HCT116 (cell line): ENCODE results near the gene CIDEA. TPM values are rescaled to one million over a fixed set of nuclear protein-coding genes. Genes with fewer than 3 reads are reported as not detected.

ENCODE experiments used
- ATAC-seq: fragments of 200-7000 bp; cut with Tn5 transposase; 2 replicates; pipeline ENCODE4 v1.9.1; 2020; ENCODE audit warnings: mild to moderate bottlenecking, moderate library complexity
- BruUV-seq: library from RNA; stranded (reverse); fragments of 400-500 nt; replicated peaks from 2 replicates; lab custom pipeline; 2021; lab: Mats Ljungman, UMichigan
- CTCF ChIA-PET: fragments of 300-600 bp; sonication (Branson Sonifier 250); formaldehyde crosslinking; loops from one replicate; lab custom pipeline; 2021; ENCODE audit warnings: antibody characterized with exemption; lab: Charles Lee
- POLR2A ChIA-PET: fragments of 300-600, 350-600 bp; sonication (Branson Sonifier 250); formaldehyde crosslinking; loops from one replicate; lab custom pipeline; 2021; ENCODE audit warnings: antibody characterized with exemption; lab: Charles Lee
- RAD21 ChIA-PET, 2 experiments: fragments of 300-600 bp; sonication (Branson Sonifier 250); formaldehyde crosslinking; loops; one replicate each; lab custom pipeline; 2023; ENCODE audit warnings: low total read pairs in 2 of 2; ENCODE audit not compliant: uncharacterized antibody in 2 of 2, unreplicated experiment in 2 of 2, low non-redundant PET in 1 of 2; lab: Charles Lee
- DNase-seq: peaks from one replicate; pipeline ENCODE4 v3.0.0-alpha.2; 2010; ENCODE audit warnings: low read depth, low spot score
- H2AFZ ChIP-seq: fragments of 200-600 bp; shearing (Covaris generic), sonication (generic); 2 replicates; pipeline ENCODE4 v1.6.1; 2017; ENCODE audit warnings: low read depth, mixed run types, mixed read lengths, antibody characterized with exemption, low read length; ENCODE audit not compliant: poor library complexity, severe bottlenecking
- H3K27ac ChIP-seq: 2 replicates; pipeline ENCODE4 v1.5.1; 2012; ENCODE audit warnings: low read depth, low read length
- H3K27me3 ChIP-seq: fragments of 200-600 bp; sonication (generic); 2 replicates; pipeline ENCODE4 v1.6.1; 2016; ENCODE audit warnings: mixed run types, low read length, mixed read lengths; ENCODE audit not compliant: insufficient read depth
- H3K36me3 ChIP-seq, 2 experiments: fragments of 200-500 bp in 1 of 2; fragments of 200-600 bp in 1 of 2; sonication (Bioruptor generic) in 1 of 2; sonication (generic) in 1 of 2; 2 replicates each; pipeline versions ENCODE4 v1.5.1 to v1.6.1; 2014 to 2016; ENCODE audit warnings: low read length in 2 of 2, inconsistent platforms in 1 of 2, mixed read lengths in 1 of 2, mixed run types in 1 of 2; ENCODE audit not compliant: insufficient read depth in 2 of 2, control insufficient read depth in 1 of 2
- H3K4me1 ChIP-seq, 2 experiments: fragments of 200-600 bp in 1 of 2; sonication (generic) in 1 of 2; 2 replicates each; pipeline versions ENCODE4 v1.5.1 to v1.6.1; 2012 to 2017; ENCODE audit warnings: low read length in 2 of 2, inconsistent platforms in 1 of 2, mild to moderate bottlenecking in 1 of 2, mixed read lengths in 1 of 2, mixed run types in 1 of 2, moderate library complexity in 1 of 2; ENCODE audit not compliant: insufficient read depth in 2 of 2, control insufficient read depth in 1 of 2
- H3K4me2 ChIP-seq: fragments of 200-600 bp; sonication (generic); 2 replicates; pipeline ENCODE4 v1.6.1; 2017; ENCODE audit warnings: mixed run types, low read length, mixed read lengths
- H3K4me3 ChIP-seq, 2 experiments: fragments of 200-600 bp in 1 of 2; sonication (generic) in 1 of 2; replicated peaks in 1 of 2; 2 replicates each; pipeline ENCODE4 v1.5.1; 2011 to 2016; ENCODE audit warnings: low read length in 2 of 2, control low read depth in 1 of 2, low read depth in 1 of 2, mild to moderate bottlenecking in 1 of 2, mixed read lengths in 1 of 2, mixed run types in 1 of 2
- H3K79me2 ChIP-seq: fragments of 200-600 bp; sonication (generic); 2 replicates; pipeline ENCODE4 v1.6.1; 2017; ENCODE audit warnings: mild to moderate bottlenecking, mixed run types, low read length, moderate library complexity, mixed read lengths; ENCODE audit not compliant: insufficient read depth
- H3K9ac ChIP-seq: fragments of 200-600 bp; sonication (generic); 2 replicates; pipeline ENCODE4 v1.6.1; 2016; ENCODE audit warnings: low read length, mixed read lengths
- H3K9me2 ChIP-seq: fragments of 200-600 bp; sonication (generic), shearing (Covaris generic); 2 replicates; pipeline ENCODE4 v1.6.1; 2017; ENCODE audit warnings: mixed run types, mild to moderate bottlenecking, moderate library complexity; ENCODE audit not compliant: insufficient read depth
- H3K9me3 ChIP-seq, 2 experiments: fragments of 200-500 bp in 1 of 2; fragments of 200-600 bp in 1 of 2; sonication (Bioruptor generic) in 1 of 2; sonication (generic) in 1 of 2; 2 replicates each; pipeline ENCODE4 v1.6.1; 2014 to 2017; ENCODE audit warnings: low read length in 2 of 2, mixed read lengths in 2 of 2, inconsistent platforms in 1 of 2, low read depth in 1 of 2, mild to moderate bottlenecking in 1 of 2, mixed run types in 1 of 2, moderate library complexity in 1 of 2; ENCODE audit not compliant: control insufficient read depth in 1 of 2, insufficient read depth in 1 of 2
- H4K20me1 ChIP-seq: fragments of 200-600 bp; sonication (generic), shearing (Covaris generic); 2 replicates; pipeline ENCODE4 v1.6.1; 2017; ENCODE audit warnings: mixed run types, mild to moderate bottlenecking, moderate library complexity; ENCODE audit not compliant: insufficient read depth
- CBX3 ChIP-seq: IDR thresholded peaks from 2 replicates; pipeline ENCODE4 v1.6.1; 2012; ENCODE audit warnings: low read depth
- CEBPB ChIP-seq: IDR thresholded peaks from 2 replicates; pipeline ENCODE4 v1.6.1; 2012; ENCODE audit warnings: low read depth
- ELF1 ChIP-seq: IDR thresholded peaks from 2 replicates; pipeline ENCODE4 v1.6.1; 2012; ENCODE audit warnings: low read depth, borderline replicate concordance
- EZH2phosphoT487 ChIP-seq: fragments of 200-600 bp; IDR thresholded peaks from 2 replicates; pipeline ENCODE4 v1.6.1; 2018; ENCODE audit warnings: antibody characterized with exemption, borderline replicate concordance
- FOSL1 ChIP-seq: IDR thresholded peaks from 2 replicates; pipeline ENCODE4 v1.6.1; 2012; ENCODE audit warnings: low read depth
- JUND ChIP-seq: IDR thresholded peaks from 2 replicates; pipeline ENCODE4 v1.6.1; 2012
- POLR2A ChIP-seq: IDR thresholded peaks from 2 replicates; pipeline ENCODE4 v1.7.0; 2011; ENCODE audit warnings: borderline replicate concordance; ENCODE audit not compliant: insufficient read depth, insufficient read length; ENCODE audit errors: extremely low read depth
- POLR2AphosphoS5 ChIP-seq: IDR thresholded peaks from 2 replicates; pipeline ENCODE4 v1.6.1; 2011; ENCODE audit warnings: mild to moderate bottlenecking, low read depth, low read length, moderate library complexity
- SP1 ChIP-seq: IDR thresholded peaks from 2 replicates; pipeline ENCODE4 v1.6.1; 2012; ENCODE audit warnings: low read depth
- SRF ChIP-seq: IDR thresholded peaks from 2 replicates; pipeline ENCODE4 v1.6.1; 2012; ENCODE audit warnings: low read depth
- TCF7L2 ChIP-seq: IDR thresholded peaks from 2 replicates; pipeline ENCODE4 v1.7.0; 2011; ENCODE audit warnings: borderline replicate concordance, inconsistent platforms; ENCODE audit not compliant: insufficient read depth, insufficient read length; ENCODE audit errors: extremely low read depth
- YY1 ChIP-seq: IDR thresholded peaks from 2 replicates; pipeline ENCODE4 v1.6.1; 2011; ENCODE audit warnings: low read length, low read depth, moderate library complexity, mild to moderate bottlenecking; ENCODE audit not compliant: insufficient replicate concordance; ENCODE audit errors: extremely low read depth
- ZNF274 ChIP-seq: fragments of 200-500 bp; sonication (Bioruptor generic); IDR thresholded peaks from 2 replicates; pipeline ENCODE4 v1.6.1; 2014; ENCODE audit warnings: mild to moderate bottlenecking, low read depth, low read length, inconsistent platforms
- intact Hi-C: fragments of 100-400 bp; cut with micrococcal nuclease; formaldehyde crosslinking; loops from 2 replicates; pipeline ENCODE4 v1.10.0; 2022
- total RNA-seq: library from RNA; stranded (reverse); gene quantifications from one replicate; pipeline ENCODE4 v1.2.1, GENCODE V29; 2021; ENCODE audit not compliant: unreplicated experiment
- TF ChIP-seq, protein P1 (sequence below), 3 experiments: fragments of 200-600 bp in 1 of 3; sonication (generic) in 1 of 3; IDR thresholded peaks in 2 of 3; conservative IDR thresholded peaks in 1 of 3; 2 replicates each; pipeline ENCODE4 v1.5.1; 2012 to 2017; ENCODE audit warnings: low read depth in 2 of 3, low read length in 2 of 3, antibody characterized with exemption in 1 of 3, borderline replicate concordance in 1 of 3, control low read depth in 1 of 3, mild to moderate bottlenecking in 1 of 3, mixed read lengths in 1 of 3, mixed run types in 1 of 3, moderate library complexity in 1 of 3; ENCODE audit not compliant: insufficient read depth in 1 of 3
- TF ChIP-seq, protein P2 (sequence below): IDR thresholded peaks from 2 replicates; pipeline ENCODE4 v1.6.1; 2012
- TF ChIP-seq, protein P3 (sequence below): IDR thresholded peaks from 2 replicates; pipeline ENCODE4 v1.6.1; 2011; ENCODE audit warnings: mild to moderate bottlenecking, low read length, moderate library complexity; ENCODE audit not compliant: insufficient replicate concordance; ENCODE audit errors: extremely low read depth
- TF ChIP-seq, protein P4 (sequence below): IDR thresholded peaks from 2 replicates; pipeline ENCODE4 v1.6.1; 2012
- TF ChIP-seq, protein P5 (sequence below): IDR thresholded peaks from 2 replicates; pipeline ENCODE4 v1.6.1; 2012; ENCODE audit warnings: low read depth

Gene CIDEA
- total RNA-seq, 1 experiment from 2014 or later = not detected

DNA sequence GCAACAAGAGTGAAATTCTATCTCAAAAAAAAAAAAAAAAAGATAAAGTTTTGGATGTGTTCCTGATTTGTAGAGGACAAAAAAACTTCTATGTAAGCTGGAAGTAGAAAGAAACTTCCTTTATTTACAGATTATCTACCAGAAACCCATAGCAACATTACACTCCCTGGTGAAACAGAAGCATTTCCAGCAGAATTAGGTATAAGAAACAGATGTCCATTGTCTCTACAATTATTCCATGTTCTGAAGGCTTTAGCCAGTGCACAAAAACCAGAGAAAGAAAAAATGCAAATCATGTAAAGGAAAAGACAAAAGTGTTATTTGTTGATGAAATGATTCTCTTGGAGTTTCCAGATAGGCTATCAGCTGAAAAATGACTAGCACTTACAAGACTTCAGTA is 58.8 kb downstream of the CIDEA start:
- Histone ChIP-seq H3K4me1 (peaks cover 9 to 10% of the 10 kb centered on the region in 2 experiments), H3K9me2 (no peaks in the 10 kb centered on the region), H3K27ac (no peak overlapping the region), H3K4me2 (no peak overlapping the region), H3K27me3 (no peaks in the 10 kb centered on the region), H3K4me3 (no peak overlapping the region), H3K9me3 (peaks cover 0 to 5% of the 10 kb centered on the region in 2 experiments; a peak in 1 of 4 replicates), H3K36me3 (peaks cover 27 to 67% of the 10 kb centered on the region in 2 experiments), H4K20me1 (no peaks in the 10 kb centered on the region; the same call in 1 of the 2 replicates), H3K9ac (no peak overlapping the region), H3K79me2 (peaks cover 87% of the 10 kb centered on the region), H2AFZ (no peak overlapping the region)
- ChIA-PET POLR2A (no interaction called here), CTCF (interaction anchor here (4.5 kb wide), 1 partner anchor 16 kb away, joined by 29 read pairs; no protein-coding TSS in a partner anchor), RAD21 (no interaction called here)
- TF ChIP-seq JUND (no peak), POLR2A (no peak), EZH2phosphoT487 (no peak), CEBPB (no peak), CBX3 (no peak), SRF (no peak), ZNF274 (no peak), FOSL1 (no peak), YY1 (no peak), TCF7L2 (no peak), SP1 (no peak), ELF1 (no peak), POLR2AphosphoS5 (no peak)
- TF ChIP-seq, protein P1, sequence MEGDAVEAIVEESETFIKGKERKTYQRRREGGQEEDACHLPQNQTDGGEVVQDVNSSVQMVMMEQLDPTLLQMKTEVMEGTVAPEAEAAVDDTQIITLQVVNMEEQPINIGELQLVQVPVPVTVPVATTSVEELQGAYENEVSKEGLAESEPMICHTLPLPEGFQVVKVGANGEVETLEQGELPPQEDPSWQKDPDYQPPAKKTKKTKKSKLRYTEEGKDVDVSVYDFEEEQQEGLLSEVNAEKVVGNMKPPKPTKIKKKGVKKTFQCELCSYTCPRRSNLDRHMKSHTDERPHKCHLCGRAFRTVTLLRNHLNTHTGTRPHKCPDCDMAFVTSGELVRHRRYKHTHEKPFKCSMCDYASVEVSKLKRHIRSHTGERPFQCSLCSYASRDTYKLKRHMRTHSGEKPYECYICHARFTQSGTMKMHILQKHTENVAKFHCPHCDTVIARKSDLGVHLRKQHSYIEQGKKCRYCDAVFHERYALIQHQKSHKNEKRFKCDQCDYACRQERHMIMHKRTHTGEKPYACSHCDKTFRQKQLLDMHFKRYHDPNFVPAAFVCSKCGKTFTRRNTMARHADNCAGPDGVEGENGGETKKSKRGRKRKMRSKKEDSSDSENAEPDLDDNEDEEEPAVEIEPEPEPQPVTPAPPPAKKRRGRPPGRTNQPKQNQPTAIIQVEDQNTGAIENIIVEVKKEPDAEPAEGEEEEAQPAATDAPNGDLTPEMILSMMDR (IDR thresholded peaks at IDR 0.05 in 2 of 3, conservative IDR thresholded peaks at IDR 0.05 in 1 of 3; ENCODE audit: borderline replicate concordance in 1 of 3, insufficient read depth in 1 of 3, low read depth in 2 of 3, low read length in 2 of 3) = no peak
- TF ChIP-seq, protein P2, sequence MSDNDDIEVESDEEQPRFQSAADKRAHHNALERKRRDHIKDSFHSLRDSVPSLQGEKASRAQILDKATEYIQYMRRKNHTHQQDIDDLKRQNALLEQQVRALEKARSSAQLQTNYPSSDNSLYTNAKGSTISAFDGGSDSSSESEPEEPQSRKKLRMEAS = no peak
- TF ChIP-seq, protein P3, sequence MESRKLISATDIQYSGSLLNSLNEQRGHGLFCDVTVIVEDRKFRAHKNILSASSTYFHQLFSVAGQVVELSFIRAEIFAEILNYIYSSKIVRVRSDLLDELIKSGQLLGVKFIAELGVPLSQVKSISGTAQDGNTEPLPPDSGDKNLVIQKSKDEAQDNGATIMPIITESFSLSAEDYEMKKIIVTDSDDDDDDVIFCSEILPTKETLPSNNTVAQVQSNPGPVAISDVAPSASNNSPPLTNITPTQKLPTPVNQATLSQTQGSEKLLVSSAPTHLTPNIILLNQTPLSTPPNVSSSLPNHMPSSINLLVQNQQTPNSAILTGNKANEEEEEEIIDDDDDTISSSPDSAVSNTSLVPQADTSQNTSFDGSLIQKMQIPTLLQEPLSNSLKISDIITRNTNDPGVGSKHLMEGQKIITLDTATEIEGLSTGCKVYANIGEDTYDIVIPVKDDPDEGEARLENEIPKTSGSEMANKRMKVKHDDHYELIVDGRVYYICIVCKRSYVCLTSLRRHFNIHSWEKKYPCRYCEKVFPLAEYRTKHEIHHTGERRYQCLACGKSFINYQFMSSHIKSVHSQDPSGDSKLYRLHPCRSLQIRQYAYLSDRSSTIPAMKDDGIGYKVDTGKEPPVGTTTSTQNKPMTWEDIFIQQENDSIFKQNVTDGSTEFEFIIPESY = no peak
- TF ChIP-seq, protein P4, sequence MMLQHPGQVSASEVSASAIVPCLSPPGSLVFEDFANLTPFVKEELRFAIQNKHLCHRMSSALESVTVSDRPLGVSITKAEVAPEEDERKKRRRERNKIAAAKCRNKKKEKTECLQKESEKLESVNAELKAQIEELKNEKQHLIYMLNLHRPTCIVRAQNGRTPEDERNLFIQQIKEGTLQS = no peak
- TF ChIP-seq, protein P5, sequence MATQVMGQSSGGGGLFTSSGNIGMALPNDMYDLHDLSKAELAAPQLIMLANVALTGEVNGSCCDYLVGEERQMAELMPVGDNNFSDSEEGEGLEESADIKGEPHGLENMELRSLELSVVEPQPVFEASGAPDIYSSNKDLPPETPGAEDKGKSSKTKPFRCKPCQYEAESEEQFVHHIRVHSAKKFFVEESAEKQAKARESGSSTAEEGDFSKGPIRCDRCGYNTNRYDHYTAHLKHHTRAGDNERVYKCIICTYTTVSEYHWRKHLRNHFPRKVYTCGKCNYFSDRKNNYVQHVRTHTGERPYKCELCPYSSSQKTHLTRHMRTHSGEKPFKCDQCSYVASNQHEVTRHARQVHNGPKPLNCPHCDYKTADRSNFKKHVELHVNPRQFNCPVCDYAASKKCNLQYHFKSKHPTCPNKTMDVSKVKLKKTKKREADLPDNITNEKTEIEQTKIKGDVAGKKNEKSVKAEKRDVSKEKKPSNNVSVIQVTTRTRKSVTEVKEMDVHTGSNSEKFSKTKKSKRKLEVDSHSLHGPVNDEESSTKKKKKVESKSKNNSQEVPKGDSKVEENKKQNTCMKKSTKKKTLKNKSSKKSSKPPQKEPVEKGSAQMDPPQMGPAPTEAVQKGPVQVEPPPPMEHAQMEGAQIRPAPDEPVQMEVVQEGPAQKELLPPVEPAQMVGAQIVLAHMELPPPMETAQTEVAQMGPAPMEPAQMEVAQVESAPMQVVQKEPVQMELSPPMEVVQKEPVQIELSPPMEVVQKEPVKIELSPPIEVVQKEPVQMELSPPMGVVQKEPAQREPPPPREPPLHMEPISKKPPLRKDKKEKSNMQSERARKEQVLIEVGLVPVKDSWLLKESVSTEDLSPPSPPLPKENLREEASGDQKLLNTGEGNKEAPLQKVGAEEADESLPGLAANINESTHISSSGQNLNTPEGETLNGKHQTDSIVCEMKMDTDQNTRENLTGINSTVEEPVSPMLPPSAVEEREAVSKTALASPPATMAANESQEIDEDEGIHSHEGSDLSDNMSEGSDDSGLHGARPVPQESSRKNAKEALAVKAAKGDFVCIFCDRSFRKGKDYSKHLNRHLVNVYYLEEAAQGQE = no peak
- no TSS peak for BruUV-seq
- ATAC-seq (no peak), DNase-seq (no peak)
- intact Hi-C loops = no loop called here
